Measurements from ENCODE around the gene PCDHGA1.

- TF ChIP-seq CTCF (IDR thresholded peaks at IDR 0.05; ENCODE audit: low read depth, low read length, poor library complexity, severe bottlenecking) (no peak), EZH2phosphoT487 (IDR thresholded peaks at IDR 0.05; ENCODE audit: borderline replicate concordance, low read length) (no peak)
Measured at GRCh38 chr5:141355641-141356040, 25.3 kb downstream of the PCDHGA1 start.

Data from DOHH2 (cell line).